ENCODE results near the gene MYH11.
"Not testable (repeated sequence)": the region's sequence is repeated elsewhere in the genome, so short reads cannot be mapped to it uniquely, and the experiment has no call there.

Gene MYH11

GRCh38 chr16:15701975-15702970 is 154.6 kb downstream of the MYH11 start:
- DNase-seq: no peak

DNA sequence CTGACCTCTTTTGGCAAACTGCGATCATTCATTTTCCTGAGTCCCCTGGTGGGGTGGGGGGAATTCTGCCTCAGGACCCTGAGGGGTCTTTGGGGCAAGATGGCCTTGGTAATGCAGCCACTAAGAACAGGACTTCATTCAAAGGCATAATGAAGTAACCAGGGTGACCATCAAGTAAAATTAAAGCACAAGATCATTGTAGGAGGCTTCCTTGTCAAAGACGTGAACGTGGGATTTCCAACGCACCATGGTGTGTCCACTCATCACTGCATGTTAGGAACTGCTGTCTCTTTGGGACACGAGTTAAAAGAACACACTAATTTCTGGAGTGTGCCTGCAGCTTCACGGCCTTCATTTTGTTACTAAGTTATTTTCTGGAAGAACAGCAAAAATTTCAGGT is 155.5 kb downstream of the MYH11 start:
- no peak for DNase-seq

- no peak for DNase-seq
These were observed 157.0 kb downstream of the MYH11 start for GRCh38 chr16:15699819-15700218.

- no peak for DNase-seq
These were observed 162.3 kb downstream of the MYH11 start for GRCh38 chr16:15694499-15694898.

DNA sequence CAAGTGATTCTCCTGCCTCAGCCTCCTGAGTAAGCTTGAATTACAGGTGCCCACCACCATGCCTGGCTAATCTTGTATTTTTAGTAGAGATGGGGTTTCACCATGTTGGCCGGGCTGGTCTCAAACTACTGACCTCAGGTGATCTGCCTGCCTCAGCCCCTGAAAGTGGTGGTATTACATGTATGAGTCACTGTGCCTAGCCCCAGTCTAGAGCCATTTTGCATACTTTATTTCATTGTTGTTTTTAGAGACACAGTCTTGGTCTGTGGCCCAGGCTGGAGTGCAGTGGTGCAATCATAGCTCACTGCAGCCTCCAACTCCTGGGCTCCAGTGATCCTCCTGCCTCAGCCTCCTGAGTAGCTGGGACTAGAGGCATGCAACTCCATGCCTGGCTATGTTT is 164.3 kb downstream of the MYH11 start:
- not testable (repeated sequence) for DNase-seq

DNA sequence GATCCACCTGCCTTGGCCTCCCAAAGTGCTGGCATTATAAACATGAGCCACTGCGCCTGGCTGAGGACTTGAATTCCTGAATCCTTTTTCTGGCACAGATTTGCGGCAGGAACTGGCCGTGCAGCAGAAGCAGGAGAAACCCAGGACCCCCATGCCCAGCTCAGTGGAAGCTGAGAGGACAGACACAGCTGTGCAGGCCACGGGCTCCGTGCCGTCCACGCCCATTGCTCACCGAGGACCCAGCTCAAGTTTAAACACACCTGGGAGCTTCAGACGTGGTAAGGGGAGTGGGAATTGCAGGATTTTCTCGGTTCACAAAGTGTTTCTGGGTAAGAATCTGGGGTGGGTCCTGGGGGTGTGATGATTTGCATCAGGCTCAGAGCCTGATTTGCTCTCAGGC is 165.8 kb downstream of the MYH11 start:
- DNase-seq: no peak

- no peak for DNase-seq
These were observed 166.5 kb downstream of the MYH11 start for GRCh38 chr16:15690296-15690695.

GRCh38 chr16:15689290-15689689 is 167.5 kb downstream of the MYH11 start:
- DNase-seq: no peak

- DNase-seq: no peak
These were observed 170.5 kb downstream of the MYH11 start for GRCh38 chr16:15686287-15686686.

GRCh38 chr16:15682105-15682570 is 174.7 kb downstream of the MYH11 start:
- DNase-seq: peak; percentile 31

DNA sequence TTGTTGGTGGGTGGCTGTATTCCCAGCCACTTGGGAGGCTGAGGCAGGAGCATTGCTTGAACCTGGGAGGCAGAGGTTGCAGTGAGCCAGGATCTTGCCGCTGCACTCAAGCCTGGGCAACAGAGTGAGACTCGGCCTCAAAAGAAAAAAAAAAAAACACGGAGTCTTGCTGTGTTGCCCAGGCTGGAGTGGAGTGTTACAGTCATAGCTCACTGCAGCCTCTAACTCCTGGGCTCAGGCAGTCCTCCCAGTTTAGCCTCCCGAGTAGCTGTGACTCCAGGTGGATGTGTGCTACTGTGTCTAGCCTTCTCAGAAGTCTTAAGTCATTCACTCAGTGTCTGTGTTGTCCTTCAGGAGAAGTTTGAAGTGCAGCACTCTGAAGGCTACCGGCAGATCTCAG is 179.4 kb downstream of the MYH11 start:
- DNase-seq: no peak

DNA sequence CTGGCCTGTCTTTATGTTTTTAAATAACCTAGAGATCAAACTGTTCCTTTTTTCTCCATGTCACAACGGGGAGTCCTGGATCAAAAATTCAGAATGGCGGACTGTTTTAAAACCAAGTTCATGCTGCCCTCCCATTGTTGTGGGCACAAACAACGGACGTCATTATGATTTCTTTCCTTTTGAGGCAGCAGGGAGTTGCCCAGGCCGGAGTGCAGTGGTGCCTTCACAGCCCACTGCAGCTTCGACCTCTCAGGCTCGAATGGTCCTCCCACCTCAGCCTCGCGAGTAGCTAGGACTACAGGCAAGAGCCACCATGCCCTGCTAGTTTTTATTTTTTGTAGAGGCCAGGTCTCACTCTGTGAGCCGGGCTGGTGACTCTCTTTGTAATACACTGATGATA is 180.3 kb downstream of the MYH11 start:
- no peak for DNase-seq

- DNase-seq: no peak
These were observed 182.3 kb downstream of the MYH11 start for GRCh38 chr16:15674571-15674970.

DNA sequence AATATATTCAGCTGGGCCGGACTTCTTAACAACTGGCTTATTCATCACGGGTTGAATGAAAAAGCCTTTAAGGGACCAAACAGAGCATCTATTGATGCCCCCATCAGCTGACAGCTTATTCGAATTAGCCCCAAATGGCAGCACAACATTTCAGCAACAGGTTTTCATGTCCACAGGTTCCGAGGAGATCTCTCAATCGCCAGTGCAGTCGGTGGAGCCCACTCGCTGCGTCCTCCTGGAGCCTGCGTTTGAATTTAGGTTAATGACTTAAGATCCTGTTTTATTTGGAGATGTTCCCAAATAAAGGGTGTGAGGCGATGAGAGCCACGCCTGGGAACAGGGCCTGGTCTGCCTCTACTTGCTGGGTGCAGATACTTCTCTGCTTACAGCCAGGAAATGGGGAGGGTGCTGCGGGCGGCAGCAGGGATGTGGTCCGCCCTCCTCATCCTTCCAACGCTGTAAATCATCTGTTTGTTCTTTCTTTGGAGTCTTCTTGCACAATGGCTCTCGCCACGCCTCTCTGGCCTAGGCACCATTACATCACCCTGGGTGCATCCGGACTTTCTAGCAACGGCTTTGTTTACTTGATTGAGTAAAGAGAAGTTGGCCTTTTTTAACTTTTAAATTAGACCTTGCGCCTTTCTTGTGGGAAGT is 184.2 kb downstream of the MYH11 start:
- DNase-seq: peak; percentile 73

DNA sequence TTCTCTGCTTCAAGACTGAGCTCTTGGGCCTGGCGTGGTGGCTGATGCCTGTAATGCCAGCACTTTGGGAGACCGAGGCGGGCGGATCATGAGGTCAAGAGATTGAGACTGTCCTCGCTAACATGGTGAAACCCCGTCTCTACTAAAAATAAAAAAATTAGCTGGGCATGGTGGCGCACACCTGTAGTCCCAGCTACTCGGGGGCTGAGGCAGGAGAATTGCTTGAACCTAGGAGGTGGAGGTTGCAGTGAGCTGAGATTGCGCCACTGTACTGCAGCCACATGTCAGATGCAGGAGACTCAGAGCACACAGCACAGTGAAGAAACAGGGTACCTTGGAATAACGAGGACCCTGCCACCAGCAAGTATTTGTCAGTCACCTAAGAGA is 184.7 kb downstream of the MYH11 start:
- not testable (repeated sequence) for DNase-seq

DNA sequence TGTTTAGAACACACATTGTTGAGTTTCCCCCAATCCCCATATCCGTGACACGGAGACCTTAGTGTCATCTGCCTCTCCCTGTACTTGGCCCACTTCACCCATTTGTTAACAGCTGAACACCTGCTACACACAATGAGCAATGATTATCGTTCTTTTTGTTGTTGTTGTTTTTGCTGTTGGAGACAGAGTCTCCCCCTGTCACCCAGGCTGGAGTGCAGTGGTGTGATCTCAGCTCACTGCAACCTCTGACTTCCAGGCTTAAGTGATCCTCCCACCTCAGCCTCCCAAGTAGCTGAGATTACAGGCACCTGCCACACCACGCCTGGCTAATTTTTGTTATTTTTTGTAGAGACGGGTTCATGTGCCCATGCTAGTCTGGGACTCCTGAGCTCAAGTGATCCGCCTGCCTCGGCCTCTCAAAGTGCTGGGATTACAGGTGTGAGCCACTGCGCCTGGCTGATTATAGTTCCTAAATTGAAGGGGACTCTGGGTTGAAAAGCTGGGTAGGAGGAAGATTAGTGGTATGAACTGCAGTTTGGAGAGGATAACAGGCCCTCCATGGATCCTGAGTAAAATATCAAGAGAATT is 185.2 kb downstream of the MYH11 start:
- DNase-seq: no peak

- no peak for DNase-seq
These were observed 189.6 kb downstream of the MYH11 start for GRCh38 chr16:15667091-15667742.

GRCh38 chr16:15665107-15665506 is 191.7 kb downstream of the MYH11 start:
- DNase-seq: no peak

DNA sequence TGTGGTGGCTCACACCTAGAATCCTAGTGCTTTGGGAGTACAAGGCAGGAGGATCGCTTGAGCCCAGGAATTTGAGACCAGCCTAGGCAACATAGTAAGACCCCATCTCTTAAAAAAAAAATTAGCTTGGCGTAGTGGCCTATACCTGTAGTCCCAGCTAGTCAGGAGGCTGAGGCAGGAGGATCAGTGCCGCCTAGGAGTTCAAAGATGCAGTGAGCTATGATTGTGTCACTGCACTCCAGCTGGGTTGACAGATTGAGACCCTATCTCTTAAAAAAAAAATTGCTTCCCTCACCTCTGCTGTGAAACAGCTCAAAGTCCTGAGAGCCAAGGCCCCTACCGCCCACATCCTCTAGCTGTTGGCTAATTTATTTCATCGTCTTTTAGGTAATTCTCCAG is 196.6 kb downstream of the MYH11 start:
- no peak for DNase-seq

GRCh38 chr16:15658556-15658955 is 198.3 kb downstream of the MYH11 start:
- DNase-seq: no peak

DNA sequence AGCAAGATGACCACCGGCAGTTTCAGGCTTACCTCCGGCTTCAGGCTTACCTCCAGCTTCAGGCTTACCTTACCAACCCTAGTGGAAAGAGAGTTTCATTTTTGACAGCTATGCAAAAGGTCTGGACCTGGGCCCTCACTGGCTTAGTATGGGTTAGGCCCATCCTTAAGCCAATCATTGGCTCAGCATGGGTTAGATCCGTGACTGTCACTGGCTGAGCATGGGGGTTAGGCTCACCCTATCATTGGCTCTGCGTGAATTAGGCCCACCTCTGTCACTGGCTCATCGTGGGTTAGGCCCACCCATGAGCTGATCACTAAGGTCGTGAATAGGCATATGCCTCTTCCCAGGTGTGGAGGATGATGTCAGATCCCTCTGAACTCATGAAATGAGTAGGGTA is 198.7 kb downstream of the MYH11 start:
- no peak for DNase-seq

- DNase-seq: not testable (repeated sequence)
These were observed 201.3 kb downstream of the MYH11 start for GRCh38 chr16:15655561-15655960.

DNA sequence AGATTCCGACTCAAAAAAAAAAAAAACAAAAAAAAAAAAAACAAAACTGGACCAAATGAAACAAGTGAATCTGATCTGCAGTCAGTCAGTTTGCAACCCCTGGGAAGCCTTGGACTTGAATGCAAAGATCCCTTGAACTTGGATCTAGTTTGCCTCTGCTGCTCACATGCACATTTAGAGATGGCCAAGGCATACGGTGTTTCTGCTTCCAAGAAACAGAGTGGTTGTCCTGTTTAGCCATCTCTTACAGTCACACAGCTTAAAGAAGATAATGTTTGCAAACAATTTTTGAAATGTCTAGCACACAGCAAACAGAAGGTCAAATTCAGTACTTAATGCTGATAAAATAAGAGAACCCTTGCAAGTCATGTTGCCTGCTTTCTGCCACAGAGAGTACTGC is 202.2 kb downstream of the MYH11 start:
- no peak for DNase-seq
